NCI-H1048 (cell line): ENCODE results near the gene WWOX.

Source experiments
- DNase-seq: peaks from one replicate; lab custom pipeline; 2025; lab: John Stamatoyannopoulos, UW

Gene WWOX

GRCh38 chr16:78918805-78919305, 819.4 kb downstream of the WWOX start:
- DNase-seq = no peak

- no peak for DNase-seq
Observed at GRCh38 chr16:78919852-78920251, 820.4 kb downstream of the WWOX start.

DNA sequence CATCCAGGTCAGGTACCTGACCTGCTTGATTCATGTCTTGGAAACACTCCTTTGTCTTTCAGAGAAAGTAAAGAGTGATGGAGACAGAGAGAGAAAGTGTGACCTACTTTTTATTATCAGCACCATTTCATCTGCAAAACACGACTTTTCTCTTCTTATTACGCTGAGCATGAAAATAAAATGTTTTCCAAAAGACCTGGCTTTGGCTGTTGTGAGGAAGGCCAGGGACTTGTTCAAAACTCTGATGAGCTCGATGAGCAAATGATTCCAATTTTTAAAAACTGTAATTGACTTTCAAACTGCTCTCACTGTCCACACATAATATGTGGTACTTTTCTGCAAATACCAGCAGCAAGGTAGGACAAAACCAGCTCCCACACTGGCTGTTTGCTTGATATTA, 821.2 kb downstream of the WWOX start:
- DNase-seq = no peak

- DNase-seq = no peak
Observed at GRCh38 chr16:78925083-78925767, 825.8 kb downstream of the WWOX start.

- DNase-seq = no peak
Observed at GRCh38 chr16:78926723-78927210, 827.3 kb downstream of the WWOX start.

DNA sequence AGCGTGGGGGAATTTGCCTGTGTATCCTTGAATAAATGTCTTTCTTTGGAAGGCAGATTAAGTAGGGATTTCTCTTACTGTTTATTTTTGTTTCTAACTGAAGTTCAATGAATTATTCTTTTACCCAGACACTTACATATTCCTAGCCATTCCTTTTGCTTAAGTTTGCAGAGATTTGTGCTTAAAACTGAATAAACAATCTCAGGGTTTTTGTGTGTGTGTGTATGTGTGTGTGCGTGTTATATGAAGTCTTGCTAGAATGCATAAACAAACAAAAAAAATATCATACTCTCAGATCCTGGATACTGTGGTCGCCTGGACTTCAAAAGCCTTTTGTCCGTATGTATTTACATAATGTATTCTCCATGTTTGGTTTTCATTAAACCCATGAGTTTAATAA, 828.3 kb downstream of the WWOX start:
- DNase-seq = no peak

- no peak for DNase-seq
Observed at GRCh38 chr16:78929841-78930240, 830.4 kb downstream of the WWOX start.

- DNase-seq = no peak
Observed at GRCh38 chr16:78930561-78930960, 831.1 kb downstream of the WWOX start.

DNA sequence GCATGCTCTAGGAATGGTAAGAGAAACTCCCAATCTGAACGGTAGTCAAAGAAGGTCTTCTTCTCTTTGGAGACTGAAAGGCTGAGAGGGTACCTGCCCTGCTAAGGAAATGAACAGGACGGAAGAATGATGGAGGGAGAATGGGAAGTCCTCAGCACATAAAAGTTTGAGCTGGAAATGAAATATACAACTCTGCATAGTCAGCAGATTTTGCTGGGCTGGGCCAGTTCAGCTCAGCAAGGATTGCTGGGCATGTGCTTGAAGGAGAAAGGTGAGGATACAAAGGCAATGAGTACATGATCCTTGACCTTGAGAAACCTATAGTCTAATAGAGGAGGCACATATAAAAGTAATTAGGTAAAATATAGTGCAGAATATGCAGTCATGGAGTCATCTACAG, 831.8 kb downstream of the WWOX start:
- no peak for DNase-seq

DNA sequence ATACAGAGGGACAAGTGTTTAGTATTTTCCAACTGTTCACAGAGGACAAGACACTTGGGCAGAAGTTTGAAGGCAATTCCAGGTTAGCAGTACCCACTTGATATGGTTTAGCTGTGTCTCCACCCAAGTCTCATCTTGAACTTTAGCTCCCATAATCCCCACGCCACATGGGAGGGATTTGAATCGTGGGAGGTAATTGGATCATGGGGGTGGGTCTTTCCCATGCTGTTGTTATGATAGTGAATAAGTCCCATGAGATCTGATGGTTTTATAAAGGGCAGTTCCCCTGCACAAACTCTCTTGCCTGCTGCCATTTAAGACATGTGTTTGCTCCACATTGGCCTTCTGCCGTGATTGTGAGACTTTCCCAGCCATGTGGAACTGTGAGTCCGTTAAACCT, 832.2 kb downstream of the WWOX start:
- no peak for DNase-seq

DNA sequence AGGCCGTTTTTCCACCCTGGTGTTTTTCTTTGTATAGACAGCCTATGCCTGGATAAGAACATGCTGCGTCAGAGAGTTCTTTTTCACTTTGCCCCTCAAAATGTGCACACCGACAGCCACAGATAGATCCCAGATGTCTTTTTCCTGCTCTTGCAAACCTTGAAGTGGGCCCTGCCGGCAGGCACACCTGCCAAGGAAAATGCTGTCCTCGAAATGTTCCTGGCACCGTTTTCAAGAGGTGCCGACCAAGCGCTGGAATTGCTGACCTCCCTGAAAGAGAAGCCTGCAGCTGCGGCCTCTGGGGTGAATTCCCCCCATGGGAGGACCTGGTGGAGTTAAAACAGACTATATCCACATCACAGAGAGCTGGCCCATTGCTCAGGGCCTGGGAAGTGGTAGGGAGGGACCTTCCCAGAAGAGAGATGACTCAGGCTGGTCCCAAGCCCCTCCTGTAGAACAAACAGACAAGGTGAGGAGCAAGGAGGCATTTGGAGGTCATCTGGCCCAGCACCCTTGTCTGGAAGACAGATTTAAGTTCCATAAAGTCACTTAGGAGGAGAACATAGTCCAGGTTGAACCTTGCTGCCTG, 833.0 kb downstream of the WWOX start:
- no peak for DNase-seq

DNA sequence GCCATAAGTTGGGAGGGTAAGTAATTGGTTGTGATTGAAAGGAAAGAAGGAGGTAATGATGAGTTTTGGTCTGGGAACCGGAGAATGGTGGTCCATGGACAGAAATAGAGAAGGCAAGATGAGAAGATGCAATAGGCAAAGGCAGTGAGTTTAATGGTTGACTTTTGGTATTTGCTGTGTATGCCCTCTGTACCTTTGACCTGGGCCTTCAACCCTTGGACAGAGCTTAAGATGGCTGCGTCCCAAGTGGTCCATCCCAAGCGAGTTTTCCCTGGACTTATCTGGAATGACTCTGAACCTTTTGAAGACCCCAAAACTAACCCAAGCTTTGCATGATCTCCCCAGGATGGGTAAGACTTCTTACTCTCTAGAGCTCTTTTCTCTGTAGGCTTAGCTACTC, 836.6 kb downstream of the WWOX start:
- no peak for DNase-seq

DNA sequence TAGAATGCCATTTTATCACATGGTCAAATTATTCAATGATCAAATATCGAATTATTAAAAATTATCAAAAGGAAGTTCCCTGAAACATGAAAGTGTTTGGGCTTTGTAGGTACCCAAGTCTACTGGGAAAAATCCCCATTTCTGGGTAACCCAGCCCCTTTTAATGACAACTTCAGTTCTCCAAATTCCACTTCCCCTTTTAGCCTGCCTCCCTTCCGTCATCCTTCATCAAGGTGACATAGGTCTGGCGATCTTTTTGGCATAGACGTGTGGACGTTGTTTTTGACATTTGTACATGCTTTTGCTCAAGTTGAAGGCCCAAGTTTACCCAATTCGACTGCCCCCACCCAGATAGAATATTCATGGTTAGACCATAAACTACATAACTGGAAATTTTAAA, 840.1 kb downstream of the WWOX start:
- no peak for DNase-seq

- DNase-seq = no peak
Observed at GRCh38 chr16:78942625-78943245, 843.3 kb downstream of the WWOX start.

- no peak for DNase-seq
Observed at GRCh38 chr16:78945336-78945735, 845.9 kb downstream of the WWOX start.

DNA sequence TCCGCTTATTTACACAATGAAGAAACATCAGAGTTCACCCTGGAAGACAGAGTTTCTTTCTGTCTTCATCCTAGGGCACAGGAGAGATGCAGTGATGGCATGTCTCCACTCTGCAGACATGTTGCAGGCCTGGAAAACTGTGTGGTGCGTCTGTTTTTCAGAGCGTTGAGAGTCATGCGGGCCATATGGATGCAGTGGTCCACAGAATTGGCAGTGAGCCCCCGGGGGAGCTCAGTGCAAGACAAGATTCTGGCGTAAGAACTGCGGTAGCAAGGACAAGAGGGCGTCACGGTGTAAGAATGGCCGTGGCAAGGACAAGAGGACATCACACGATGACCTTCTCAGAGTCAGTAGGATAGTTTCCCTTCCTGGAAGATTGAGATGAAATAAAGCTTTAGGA, 847.1 kb downstream of the WWOX start:
- DNase-seq = no peak

DNA sequence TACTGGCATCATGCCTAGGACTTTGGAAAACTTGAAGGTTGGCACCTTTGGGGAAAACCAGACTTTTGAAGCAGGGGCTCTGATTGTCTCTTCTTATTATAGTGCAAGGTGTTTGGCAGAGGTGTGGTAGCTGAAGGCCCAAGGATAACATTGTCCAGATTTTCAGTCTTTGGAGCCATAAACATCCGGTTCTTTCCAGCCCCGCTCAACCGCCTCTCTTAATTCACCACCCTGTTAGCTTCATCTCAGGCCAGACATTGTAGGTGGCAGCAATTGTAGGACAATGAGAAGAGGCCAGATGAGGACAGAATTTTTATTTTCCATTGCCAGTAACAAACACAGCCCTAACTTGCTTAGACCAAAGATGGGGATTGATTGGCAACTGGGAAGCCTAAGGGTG, 851.3 kb downstream of the WWOX start:
- no peak for DNase-seq

GRCh38 chr16:78952630-78953029, 853.2 kb downstream of the WWOX start:
- no peak for DNase-seq

- DNase-seq = no peak
Observed at GRCh38 chr16:78953526-78953925, 854.1 kb downstream of the WWOX start.

- no peak for DNase-seq
Observed at GRCh38 chr16:78955206-78955605, 855.8 kb downstream of the WWOX start.

- no peak for DNase-seq
Observed at GRCh38 chr16:78956859-78957258, 857.4 kb downstream of the WWOX start.

GRCh38 chr16:78957317-78958100, 858.1 kb downstream of the WWOX start:
- DNase-seq = no peak

GRCh38 chr16:78961464-78961863, 862.0 kb downstream of the WWOX start:
- no peak for DNase-seq
